Stimulated activated CD4-positive, alpha-beta T cell treated with anti-CD3 and anti-CD28 coated beads, Interleukin-4, amount 100 ng/mL, for 24 hours (primary cell): ENCODE measurements around the gene DNAJC1.
"Not testable (repeated sequence)": the region's sequence is repeated elsewhere in the genome, so short reads cannot be mapped to it uniquely, and the experiment has no call there.

Experiments
- DNase-seq: peaks from one replicate; pipeline ENCODE4 v3.0.0-alpha.2; 2020

DNAJC1 gene

DNA sequence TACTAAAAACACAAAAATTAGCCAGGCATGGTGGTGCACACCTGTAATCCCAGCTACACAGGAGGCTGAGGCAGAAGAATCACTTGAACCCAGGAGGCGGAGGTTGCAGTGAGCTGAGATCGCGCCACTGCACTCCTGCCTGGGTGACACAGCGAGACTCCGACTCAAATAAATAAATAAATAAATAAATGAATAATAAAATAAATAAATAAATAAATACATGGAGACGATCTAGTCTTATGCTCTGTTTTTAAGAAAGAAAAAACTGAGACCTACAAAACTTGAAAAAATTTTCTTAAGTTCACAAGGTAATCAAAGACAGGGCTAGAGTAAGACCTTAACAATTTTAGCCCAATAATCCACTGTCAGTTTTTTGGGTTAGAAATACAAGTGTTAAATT lies 181.3 kb downstream of the DNAJC1 start:
- not testable (repeated sequence) for DNase-seq

DNA sequence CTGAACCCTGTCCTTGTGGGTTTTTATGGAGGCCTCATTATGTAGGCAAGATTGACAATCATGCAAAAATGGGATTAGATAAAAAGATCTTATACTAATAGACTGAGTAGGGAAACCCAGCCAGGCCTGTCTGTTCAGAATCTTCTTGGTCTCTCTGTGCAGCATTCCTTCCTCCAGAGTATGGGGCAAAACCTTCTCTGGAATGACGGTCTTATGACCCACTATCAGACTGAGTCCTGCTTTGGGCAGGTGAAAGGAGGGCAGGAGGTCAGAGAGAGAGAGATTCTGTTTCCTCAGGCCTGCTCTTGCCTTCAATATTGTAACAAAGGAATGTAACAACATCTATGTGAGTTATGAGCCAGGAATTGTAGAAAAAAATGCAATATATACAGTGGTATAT lies 182.6 kb downstream of the DNAJC1 start:
- no peak for DNase-seq

DNA sequence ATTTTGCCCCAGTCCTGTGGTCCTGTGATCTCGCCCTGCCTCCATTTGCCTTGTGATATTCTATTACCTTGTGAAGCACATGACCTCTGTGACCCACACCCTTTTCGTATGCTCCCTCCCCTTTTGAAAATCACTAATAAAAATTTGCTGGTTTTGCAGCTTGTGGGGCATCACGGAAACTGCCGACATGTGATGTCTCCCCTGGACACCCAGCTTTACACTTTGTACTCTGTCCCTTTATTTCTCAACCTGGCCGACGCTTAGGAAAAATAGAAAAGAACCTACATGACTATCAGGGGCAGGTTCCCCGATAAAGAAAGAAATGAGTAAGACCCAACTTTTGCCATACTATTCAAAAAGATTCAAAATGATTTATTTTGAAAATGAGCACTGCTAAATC lies 185.1 kb downstream of the DNAJC1 start:
- DNase-seq, result not testable (repeated sequence)

DNA sequence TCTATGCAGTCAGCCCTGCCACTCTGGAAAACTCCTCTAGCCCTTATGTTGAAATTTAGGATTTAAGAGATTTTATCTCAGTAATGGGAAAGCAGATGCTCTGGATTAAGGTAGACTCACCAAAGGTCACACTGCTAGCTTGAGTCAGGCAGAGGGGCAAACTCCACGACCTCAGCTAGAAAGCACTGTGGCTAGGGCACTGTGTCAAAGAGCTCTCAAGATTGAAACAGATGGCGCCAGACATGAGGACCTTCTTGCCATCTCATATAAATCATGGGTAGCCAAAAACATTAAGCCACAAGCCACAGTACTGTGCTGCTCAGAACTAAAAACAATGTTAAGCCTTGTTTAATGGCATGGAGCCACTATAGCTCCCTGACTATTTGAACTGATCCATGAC lies 188.7 kb downstream of the DNAJC1 start:
- no peak for DNase-seq

DNA sequence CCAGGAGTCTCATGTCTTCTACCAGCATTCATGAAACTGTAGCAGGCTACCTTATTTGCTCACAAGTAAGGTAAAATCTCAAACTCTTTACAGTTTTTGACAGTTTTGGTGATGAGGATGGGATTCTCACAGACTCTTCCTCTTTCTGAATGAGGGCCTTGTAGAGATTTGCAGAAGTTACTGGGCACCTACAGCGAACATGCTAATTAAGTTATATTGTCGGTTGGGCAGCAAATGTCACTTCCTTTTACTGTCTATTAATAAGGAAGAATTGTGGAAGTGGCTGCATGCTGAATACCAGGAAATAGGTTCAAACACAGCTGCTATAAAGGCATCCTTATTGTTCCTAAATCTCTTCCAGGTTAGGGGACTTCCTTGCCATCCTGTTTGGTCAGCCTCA lies 189.6 kb downstream of the DNAJC1 start:
- DNase-seq, result no peak

DNA sequence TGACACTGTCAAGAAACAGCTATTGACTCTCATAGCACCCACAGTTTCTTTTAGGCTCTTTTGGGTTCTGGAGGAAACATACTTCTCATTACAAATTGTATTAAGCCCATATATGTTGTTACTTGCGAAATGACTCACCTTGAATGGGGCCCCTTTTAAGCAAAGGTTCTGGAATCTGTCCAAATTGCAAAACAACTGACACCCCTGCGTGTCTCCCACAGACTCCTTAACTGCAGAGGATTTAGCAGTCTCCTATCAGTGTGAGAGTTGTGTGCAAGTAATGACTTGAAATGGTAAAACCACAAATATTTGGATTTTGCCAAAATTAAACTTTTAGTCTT lies 192.3 kb downstream of the DNAJC1 start:
- no peak for DNase-seq

DNA sequence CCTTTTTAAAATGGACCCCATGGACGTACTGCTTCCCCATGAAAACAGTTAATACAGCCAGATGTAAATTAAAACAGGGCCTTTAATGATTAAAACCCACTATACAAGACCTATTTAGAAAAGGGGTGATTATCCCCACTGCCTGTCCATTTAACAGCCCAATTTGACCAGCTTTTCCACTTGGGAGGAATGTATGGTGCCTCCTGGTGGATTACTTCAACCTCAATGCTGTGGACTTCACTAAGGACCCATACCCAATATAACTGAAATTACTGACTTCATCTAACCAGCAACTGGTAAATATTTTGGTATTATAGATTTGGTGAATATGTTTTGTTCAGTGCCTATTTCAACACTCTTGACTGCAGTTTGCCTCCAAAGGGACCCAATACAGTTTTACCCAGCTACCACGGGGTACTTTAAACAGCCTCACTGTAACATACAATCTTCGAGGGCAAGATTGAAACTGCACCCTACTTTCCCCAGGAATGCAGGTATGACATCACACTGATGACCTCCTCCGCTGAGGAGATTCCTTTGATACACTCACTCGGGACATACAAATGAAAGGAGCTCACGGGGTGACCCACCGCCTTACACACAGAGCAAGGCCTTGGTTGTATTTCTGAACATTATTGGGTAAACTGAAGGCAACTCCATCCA lies 192.8 kb downstream of the DNAJC1 start:
- no peak for DNase-seq

DNA sequence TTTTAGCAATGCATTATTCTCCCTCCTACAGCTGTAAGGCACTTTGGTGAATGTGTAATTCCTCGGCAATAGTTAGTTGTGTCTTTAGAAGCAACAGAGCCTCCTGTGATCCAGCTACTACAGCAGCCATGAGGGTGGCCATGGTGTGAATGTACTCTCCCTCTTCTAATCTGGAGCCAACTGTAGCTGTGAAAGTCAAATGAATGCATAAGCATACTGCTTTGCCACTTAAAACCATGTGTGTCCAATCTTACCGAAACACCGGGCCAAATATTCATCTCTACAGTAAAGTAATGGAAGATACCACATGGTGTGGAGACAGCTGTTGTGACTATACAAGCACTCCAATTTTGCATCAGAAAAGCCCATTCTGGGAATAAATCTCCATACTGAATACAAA lies 195.0 kb downstream of the DNAJC1 start:
- no peak for DNase-seq

DNA sequence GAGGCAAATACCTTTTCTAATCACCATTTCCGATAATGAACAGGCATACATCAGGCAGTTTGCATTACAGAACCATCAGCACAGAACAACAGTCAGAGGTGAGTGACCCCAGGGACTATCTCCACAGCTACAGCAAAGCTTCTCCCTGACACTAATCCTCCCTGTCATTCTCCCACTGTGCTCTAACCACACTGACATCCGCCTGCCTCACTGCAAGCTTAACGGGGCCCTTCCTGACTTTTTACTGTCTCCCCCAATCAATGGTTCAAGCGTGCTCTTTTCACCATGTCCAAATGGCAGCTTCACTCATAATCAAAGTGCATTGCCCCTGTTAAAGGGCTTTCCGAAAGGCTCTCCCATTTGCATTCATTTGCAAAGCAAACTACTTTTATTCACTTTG lies 196.3 kb downstream of the DNAJC1 start:
- DNase-seq, result no peak

DNA sequence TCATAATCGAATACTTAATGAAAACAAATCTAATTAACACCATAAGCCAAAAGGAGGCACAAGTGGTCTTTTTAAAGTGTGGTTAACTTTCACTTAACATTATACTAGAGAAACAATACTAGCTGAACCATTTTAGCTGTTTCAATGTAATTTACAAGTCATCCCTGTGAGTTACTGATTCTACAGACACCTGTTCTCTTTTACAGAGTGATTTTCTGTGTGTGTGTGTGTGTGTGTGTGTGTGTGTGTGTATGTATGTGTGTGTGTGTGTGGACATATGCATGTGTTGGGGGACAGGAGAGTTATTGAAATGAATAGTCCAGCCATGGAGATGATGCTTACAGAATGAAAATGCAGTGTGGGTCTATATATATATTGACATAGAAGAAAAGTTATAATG lies 200.2 kb downstream of the DNAJC1 start:
- no peak for DNase-seq

DNA sequence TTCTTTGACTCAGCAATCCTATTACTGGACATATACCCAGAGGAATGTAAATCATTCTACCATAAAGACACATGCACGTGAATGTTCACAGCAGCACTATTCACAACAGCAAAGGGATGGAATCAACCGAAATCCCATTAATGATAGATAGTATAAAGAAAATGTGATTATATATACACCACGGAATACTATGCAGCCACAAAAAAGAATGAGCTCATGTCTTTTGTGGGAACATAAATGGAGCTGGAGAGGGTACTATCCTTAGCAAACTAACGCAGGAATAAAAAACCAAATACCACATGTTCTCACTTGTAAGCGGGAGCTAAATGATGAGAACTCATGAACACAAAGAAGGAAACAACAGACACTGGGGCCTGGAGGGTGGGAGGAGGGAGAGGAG lies 201.9 kb downstream of the DNAJC1 start:
- DNase-seq, result no peak

DNA sequence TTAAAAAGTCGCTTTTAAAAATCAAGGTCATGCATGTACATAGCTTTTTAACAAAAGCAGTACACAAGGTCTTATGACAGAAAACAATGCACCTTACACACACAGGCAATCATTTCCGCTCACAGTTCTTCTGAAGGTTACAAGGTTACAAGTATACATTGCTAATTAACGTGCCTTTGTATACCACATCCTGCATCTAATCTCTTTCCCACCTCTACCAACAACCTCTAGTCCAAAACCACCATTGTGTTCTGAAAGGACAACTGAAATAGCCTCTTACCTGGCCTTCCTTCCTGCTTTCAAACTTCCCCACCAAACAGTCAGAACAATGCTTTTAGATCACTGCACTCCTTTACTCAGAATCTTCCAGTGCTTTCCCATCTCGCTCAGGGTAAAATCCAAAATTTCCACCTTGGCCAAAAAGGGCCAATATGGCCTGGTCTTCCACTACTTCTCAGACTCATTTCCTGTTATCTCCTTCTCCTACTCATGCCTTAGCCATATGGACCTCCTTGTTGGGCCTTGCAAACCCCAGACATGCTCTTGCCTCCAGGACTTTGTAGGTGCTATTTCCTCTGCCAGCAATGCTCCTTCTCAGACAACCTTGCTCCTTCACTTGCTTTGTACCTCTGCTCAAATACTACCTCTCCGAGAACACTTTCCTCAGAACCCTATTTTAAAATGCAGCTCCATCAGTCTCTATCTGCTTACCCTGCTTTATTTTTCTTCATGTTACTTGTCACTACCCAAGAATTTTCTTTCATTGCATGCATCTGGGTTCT lies 205.4 kb downstream of the DNAJC1 start:
- DNase-seq, result no peak

DNA sequence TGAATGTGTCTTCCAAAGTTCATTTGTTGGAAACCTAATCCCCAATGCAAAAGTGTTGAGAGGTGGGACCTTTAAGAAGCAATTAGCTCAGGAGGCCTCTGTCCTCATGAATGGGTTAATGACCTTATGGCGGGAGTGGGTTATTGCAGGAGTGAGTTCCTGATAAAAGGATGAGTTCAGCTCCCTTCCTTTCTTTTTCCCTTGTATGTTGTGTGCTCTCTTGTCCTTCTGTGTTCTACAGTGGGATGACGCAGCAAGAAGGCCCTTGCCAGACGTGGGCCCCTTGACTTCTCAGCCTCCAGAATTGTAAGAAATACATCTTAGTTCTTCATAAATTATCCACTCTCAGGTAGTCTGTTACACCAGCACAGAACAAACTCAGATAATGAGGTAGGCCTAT lies 206.0 kb downstream of the DNAJC1 start:
- DNase-seq, result no peak

DNA sequence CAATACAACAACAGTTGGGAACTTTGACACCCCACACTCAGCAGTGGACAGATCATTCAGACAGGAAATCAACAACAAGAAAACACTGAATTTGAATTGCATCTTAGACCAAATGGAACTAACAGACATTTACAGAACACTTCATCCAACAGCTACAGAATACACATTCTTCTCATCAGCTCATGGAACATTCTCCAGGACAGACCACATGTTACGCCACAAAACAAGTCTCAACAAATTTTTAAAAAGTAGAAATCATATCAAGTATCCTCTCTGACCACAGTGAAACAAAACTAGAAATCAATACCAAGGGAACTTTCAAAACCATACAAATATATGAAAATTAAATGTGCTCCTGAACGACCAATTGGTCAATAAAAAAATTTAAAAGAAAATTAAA lies 212.3 kb downstream of the DNAJC1 start:
- DNase-seq, result no peak

DNA sequence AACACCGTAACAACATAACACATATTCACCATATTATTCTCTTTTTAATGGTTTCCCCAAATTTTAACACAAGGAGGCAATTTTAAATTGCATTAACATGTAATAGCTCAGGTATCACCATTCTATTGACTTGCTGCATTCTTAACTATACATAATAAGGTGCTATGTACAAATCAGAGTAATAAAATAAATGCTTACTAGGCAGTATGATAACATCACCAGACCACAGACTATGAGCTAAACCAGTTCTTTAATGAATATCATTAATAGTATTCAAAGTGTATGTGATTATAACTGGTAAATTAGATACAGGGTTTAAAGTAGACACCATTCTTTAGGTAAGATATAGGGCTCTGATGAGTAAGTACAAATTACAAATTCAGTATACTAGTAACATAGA lies 226.6 kb downstream of the DNAJC1 start:
- no peak for DNase-seq

DNA sequence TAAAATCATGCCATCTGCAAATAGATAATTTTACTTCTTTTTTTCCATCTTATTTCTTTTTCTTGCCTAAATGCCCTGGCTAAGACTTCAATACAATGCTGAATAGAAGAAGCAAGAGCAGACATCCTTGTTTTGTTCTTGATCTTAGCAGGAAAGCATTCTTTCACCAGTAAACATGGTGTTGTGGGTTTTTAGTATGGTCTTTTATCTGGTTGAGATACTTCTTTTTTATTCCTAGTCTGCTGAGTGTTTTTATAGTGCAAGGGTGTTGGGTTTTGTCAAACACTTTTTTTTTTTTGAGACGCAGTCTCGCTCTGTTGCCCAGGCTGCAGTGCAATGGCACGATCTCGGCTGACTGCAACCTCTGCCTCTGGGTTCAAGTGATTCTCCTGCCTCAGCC lies 232.3 kb downstream of the DNAJC1 start:
- no peak for DNase-seq

DNA sequence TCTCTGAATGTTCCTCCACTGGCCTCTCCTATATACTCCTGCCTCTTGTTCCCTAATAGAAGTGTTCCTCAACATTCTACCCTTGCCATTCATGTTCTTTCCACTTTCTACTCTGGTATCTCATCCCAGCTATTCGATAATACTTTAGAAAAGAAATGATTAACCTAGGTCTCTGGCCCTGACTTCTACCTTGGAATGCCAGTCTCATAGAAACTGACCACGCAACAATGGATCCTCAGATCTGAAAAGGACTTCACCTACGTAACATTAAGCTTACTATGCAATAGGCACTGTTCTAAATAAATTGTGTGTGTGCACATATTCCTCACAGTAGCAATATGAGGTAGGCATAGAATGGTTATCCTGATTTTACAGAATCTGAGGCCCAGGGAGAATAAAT lies 234.5 kb downstream of the DNAJC1 start:
- no peak for DNase-seq

DNA sequence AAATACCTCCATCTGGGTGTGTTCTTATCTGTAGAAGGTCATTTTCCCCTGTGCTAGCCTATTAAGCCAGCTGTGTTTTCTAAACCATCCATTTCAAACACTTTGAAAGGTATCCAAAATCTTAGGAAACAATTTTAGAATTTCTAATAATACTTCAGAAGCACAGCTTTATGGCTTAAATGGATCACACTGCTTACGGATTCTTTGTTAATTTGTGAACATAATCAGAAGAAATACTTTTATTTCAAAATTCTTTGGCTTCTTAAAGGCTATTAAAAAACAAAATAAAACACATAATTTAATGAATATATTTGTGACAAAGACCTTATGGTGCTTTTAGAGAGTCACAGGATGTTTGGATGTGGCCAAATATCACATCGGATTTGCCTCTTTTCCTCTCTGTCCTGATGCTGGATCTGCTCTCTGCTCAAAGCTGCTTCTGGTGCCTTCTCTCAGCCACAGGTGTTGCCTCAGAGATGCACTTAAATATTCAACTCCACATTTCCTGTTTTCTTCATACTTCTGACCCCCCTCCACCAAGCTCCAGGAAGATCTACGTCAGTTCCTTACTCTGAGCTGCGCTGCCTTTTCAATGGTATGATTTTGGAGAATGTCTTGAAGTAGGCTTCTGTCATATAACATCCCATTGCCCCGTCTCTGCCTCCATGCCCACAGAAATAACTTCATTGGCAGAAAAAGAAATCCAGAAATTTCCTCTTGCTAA lies 238.9 kb downstream of the DNAJC1 start:
- no peak for DNase-seq

DNA sequence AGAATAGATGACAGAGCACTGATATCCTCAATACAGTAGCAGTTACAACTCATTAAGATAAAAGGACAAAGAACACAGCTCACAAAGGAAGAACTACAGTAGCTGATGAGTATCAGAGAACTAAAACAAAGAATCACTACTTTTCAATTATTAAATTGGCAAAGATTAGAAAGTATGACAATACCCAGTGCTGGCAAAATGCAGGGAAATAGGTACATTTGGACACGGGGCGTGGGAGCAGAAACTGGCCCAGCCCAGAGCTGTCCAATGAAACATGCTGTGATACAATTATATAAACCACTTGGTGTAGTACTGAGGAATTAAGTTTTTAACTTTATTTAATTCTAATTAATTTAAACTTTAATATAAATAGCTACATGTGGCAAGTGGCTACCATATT lies 243.2 kb downstream of the DNAJC1 start:
- DNase-seq, result no peak

DNA sequence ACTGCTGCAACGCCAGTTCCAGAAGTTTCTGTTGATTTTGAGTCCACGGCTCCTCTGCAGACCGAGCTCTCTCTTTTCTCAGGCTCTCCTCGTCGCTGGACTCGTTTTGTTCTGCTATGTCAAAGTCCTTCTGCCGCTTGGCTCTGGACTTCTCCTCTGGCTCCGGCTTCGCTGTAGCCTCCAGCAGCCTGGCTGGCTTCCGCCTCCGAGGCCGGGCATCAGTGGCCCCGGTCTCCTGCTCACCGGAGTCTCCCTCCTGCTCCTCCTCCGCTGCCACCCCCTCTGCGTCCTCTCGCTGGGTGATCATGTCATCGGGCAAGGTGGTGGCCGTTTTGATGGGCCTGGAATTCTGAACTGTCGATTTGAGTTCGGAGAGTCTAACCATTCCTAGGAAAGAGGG lies 244.3 kb downstream of the DNAJC1 start:
- no peak for DNase-seq

DNA sequence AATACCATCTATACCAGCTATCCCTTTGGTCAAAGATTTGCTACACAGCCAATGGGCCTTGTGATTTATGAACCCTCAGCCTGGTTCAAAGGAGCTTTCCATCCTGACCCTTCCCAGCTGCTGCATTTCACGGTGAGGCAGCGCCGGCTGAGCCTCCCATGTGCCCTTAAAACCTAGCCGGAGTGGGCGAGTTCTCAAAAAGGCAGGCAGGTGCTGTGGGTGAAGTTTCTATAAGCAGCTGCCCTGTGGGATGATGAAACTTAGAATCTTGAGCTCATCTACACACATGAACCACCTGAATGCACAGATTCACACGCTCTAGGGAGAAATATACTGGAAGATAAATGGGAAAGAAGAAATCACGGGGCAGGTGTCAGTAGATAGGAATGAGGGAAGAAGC lies 244.8 kb downstream of the DNAJC1 start:
- DNase-seq, result no peak

DNA sequence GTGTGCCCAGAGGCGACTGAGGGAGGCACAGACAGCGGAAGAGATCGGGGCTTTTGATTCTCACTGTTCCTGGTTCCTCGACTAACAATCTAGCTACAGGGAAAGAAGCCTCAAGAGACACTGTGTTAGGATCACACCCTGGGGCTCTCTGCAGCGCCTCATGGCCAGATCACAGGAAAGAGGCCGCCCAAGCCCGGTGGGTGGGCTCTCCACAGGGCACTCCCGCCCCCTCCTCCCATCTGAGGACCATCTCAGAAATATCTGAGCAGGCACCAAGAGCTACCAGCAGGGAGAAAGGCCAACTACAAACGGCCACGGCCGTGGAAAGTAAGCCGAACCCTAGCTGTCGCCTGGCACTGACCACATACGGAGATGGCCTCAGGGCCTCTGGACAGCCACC lies 245.3 kb downstream of the DNAJC1 start:
- DNase-seq, result no peak

DNA sequence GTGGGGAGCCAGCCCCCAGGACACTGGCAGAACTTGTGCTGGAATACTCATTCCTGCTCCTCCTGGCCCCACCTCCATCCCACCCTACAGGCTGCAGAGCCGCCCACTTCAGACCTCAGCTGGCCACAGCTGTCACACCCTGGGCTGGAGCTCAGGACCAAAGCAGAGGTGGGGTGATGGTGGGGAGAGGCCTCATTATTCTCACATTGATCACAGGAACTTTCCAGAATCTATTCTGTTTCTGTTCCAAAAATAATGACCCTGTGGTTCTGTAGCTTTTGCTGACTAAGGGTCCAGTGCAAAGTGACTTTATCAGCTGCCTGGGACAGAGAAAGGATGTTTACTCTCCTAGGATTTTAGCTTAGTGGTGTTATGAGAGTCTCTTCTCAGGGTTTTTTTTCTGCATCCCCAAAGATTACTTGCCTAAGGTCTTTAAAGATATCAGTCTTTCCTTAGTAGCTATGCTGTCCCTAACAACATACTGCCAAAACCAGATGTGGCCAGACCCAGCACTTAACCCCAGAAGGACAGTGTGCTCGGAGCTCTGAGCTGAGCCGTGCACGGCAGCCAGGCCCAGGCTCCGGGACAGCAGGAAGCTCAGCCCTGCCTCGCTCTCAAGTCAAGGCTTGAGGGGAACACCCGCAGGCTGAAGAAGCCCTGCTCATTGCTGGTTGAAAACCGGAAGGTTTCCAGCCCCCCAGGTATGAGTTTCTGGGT lies 246.2 kb downstream of the DNAJC1 start:
- DNase-seq, result no peak

DNA sequence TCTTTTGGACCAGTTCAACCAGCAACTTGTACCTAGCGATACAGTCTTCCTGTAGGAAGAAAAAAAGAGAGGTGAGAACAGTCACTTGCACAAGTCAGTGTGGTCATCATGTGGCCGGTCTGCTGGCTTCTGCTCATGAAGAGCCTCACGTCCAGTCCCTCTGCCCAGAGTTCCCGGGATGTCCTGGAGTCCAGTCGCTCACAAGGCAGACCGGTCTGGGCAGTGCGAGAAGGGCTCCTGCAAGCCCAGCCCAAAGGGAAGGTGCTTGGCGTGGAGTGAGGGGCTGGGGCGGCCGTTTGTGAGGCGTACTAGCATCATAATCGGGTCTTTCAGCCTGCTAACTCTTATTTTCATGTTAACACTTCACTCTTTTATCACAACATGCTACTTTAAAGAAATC lies 246.8 kb downstream of the DNAJC1 start:
- no peak for DNase-seq
